ENCODE measurements around the gene MFRP. TPM values are rescaled to one million over a fixed set of nuclear protein-coding genes. Genes with fewer than 3 reads are reported as not detected.

MFRP gene
- total and polyA plus RNA-seq, 10 donors: 0.02 to 0.16 (median 0.03) TPM; not detected in 6

- Histone ChIP-seq H3K4me3 (no peak overlapping the region), H3K27me3 (replicated peaks in 1 of 7) (peaks cover 0 to 86% (median 40%) of the 10 kb centered on the region in 7 donors), H3K36me3 (no peaks in the 10 kb centered on the region), H3K4me1 (peaks cover 0 to 35% (median 18%) of the 10 kb centered on the region in 6 donors), H3K27ac (no peak overlapping the region), H3K9me3 (no peaks in the 10 kb centered on the region)
- WGBS, 5 donors: 71 to 78% (median 77%) methylated on average over 6 of the region's 6 CpGs
- TF ChIP-seq, protein P1, sequence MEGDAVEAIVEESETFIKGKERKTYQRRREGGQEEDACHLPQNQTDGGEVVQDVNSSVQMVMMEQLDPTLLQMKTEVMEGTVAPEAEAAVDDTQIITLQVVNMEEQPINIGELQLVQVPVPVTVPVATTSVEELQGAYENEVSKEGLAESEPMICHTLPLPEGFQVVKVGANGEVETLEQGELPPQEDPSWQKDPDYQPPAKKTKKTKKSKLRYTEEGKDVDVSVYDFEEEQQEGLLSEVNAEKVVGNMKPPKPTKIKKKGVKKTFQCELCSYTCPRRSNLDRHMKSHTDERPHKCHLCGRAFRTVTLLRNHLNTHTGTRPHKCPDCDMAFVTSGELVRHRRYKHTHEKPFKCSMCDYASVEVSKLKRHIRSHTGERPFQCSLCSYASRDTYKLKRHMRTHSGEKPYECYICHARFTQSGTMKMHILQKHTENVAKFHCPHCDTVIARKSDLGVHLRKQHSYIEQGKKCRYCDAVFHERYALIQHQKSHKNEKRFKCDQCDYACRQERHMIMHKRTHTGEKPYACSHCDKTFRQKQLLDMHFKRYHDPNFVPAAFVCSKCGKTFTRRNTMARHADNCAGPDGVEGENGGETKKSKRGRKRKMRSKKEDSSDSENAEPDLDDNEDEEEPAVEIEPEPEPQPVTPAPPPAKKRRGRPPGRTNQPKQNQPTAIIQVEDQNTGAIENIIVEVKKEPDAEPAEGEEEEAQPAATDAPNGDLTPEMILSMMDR (IDR thresholded peaks at IDR 0.05 in 8 of 11, conservative IDR thresholded peaks at IDR 0.05 in 3 of 11): no peak
- TF ChIP-seq POLR2AphosphoS5 (IDR thresholded peaks at IDR 0.05): no peak
- no peak for TF ChIP-seq POLR2A (IDR thresholded peaks at IDR 0.05)
- peak; percentile 49 for DNase-seq
- intact Hi-C loops (cut with DNase I; ENCODE audit: low total_unique reads): no loop called here
Measured at GRCh38 chr11:119365071-119365591, 18.6 kb upstream of the MFRP start.

- H3K4me1 ChIP-seq: peaks cover 0 to 38% (median 19%) of the 10 kb centered on the region in 6 donors
- peaks cover 0 to 76% (median 40%) of the 10 kb centered on the region in 7 donors for H3K27me3 ChIP-seq (replicated peaks in 1 of 7)
- H3K4me3 ChIP-seq: peak overlapping the region in 6 of 8 donors; percentile 27 to 71 (median 39)
- H3K9me3 ChIP-seq: no peaks in the 10 kb centered on the region
- WGBS, 5 donors: 0 to 9% (median 3%) methylated on average over 2 to 88 of the region's 88 CpGs
- peak overlapping the region in 1 of 8 donors; percentile 40 for H3K27ac ChIP-seq
- intact Hi-C loops (cut with DNase I; ENCODE audit: low total_unique reads): no loop called here
- peak; percentile 86 for DNase-seq
- TF ChIP-seq, protein P1 (IDR thresholded peaks at IDR 0.05 in 8 of 11, conservative IDR thresholded peaks at IDR 0.05 in 3 of 11): peak in 1 of 11 experiments; percentile 5
- TF ChIP-seq POLR2AphosphoS5 (IDR thresholded peaks at IDR 0.05): no peak
- no peak for TF ChIP-seq POLR2A (IDR thresholded peaks at IDR 0.05)
- no peaks in the 10 kb centered on the region for H3K36me3 ChIP-seq
Measured at GRCh38 chr11:119363851-119364590, 17.5 kb upstream of the MFRP start.

DNA sequence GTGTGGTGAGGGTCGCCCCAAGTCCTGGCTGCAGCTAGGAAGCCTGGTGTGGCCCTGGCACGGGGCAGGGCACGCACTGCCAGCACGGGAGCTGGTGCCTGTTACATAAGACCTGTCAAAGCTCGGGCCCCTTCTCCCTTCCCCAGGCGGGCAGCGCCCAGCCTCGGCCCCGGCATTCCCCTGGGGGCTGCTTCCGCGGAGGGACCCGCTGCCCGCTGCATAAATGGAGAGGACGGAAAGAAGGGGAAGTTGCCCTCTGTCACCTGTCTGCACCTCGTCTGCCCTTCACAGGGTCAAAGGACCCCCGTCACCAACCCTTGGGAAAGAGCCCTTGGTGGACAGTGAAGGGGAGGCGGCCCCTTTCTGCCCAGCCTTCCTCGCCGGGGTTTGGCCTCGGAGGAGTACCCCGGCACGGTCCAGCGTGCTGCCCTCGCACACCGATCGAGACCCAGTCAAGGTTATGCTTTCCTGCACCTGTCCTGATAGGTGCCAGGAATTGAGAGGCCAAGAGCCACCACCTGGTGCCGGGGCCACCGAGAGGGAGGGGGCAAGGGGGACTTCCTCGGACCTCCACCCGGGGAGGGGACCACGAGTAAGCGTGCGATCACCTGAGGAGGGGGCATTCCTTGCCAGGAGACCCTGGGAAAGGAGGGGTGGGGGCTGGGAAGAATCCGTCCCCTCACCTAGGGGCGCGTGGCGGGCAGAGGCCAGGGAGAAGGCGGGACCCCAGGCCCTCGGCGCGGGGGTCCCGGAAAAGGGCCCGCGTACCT is 16.8 kb upstream of the MFRP start:
- H3K27ac ChIP-seq: peak overlapping the region in 1 of 8 donors; percentile 40
- peaks cover 0 to 32% (median 18%) of the 10 kb centered on the region in 6 donors for H3K4me1 ChIP-seq
- 31 to 59% (median 41%) methylated on average over 12 to 44 of the region's 44 CpGs for WGBS, 5 donors
- peak; percentile 72 for DNase-seq
- H3K27me3 ChIP-seq (replicated peaks in 1 of 7): peaks cover 0 to 68% (median 40%) of the 10 kb centered on the region in 7 donors
- no peaks in the 10 kb centered on the region for H3K36me3 ChIP-seq
- no peaks in the 10 kb centered on the region for H3K9me3 ChIP-seq
- peak overlapping the region in 5 of 8 donors; percentile 27 to 71 (median 40) for H3K4me3 ChIP-seq
- TF ChIP-seq, protein P1 (IDR thresholded peaks at IDR 0.05 in 8 of 11, conservative IDR thresholded peaks at IDR 0.05 in 3 of 11): no peak
- TF ChIP-seq POLR2A (IDR thresholded peaks at IDR 0.05) (no peak), POLR2AphosphoS5 (IDR thresholded peaks at IDR 0.05) (no peak)
- intact Hi-C loops (cut with DNase I; ENCODE audit: low total_unique reads): no loop called here
